GM23338 (cell line): Measurements from ENCODE around the gene DHRS7B. TPM values are rescaled to one million over a fixed set of nuclear protein-coding genes. Genes with fewer than 3 reads are reported as not detected.

Experiments used
- ATAC-seq: fragments of 200-7000 bp; cut with Tn5 transposase; 3 replicates; pipeline ENCODE4 v1.9.1; 2020
- DNase-seq: peaks from one replicate; pipeline ENCODE4 v3.0.0-alpha.2; 2015; ENCODE audit warnings: low spot score
- H2AFZ ChIP-seq: fragments of 200-600 bp; sonication (generic); 2 replicates; pipeline ENCODE4 v1.8.0; 2016; ENCODE audit warnings: antibody characterized with exemption, mild to moderate bottlenecking, moderate library complexity
- H3F3A ChIP-seq: fragments of 200-600 bp; sonication (generic); replicated peaks from 2 replicates; pipeline ENCODE4 v1.8.0; 2017; ENCODE audit warnings: antibody characterized with exemption, mixed run types, low read depth
- H3K27ac ChIP-seq: fragments of 200-600 bp; sonication (generic); 2 replicates; pipeline ENCODE4 v1.6.1; 2016; ENCODE audit warnings: low read depth
- H3K27me3 ChIP-seq: fragments of 200-600 bp; sonication (generic); 2 replicates; pipeline ENCODE4 v1.8.0; 2016; ENCODE audit warnings: mild to moderate bottlenecking, mixed run types, moderate library complexity; ENCODE audit not compliant: insufficient read depth
- H3K36me3 ChIP-seq: fragments of 200-600 bp; sonication (generic); 2 replicates; pipeline ENCODE4 v1.8.0; 2016; ENCODE audit warnings: mild to moderate bottlenecking; ENCODE audit not compliant: insufficient read depth
- H3K4me1 ChIP-seq: fragments of 200-600 bp; sonication (generic); 2 replicates; pipeline ENCODE4 v1.8.0; 2016; ENCODE audit warnings: mild to moderate bottlenecking, moderate library complexity; ENCODE audit not compliant: insufficient read depth
- H3K4me2 ChIP-seq: fragments of 200-600 bp; sonication (generic); 2 replicates; pipeline ENCODE4 v1.7.1; 2017; ENCODE audit warnings: mixed run types
- H3K4me3 ChIP-seq: fragments of 200-600 bp; sonication (generic); 2 replicates; pipeline ENCODE4 v1.6.1; 2016; ENCODE audit warnings: mixed run types
- H3K79me2 ChIP-seq: fragments of 200-600 bp; sonication (generic); replicated peaks from 2 replicates; pipeline ENCODE4 v1.8.0; 2017; ENCODE audit warnings: mild to moderate bottlenecking; ENCODE audit not compliant: insufficient read depth
- H3K9me2 ChIP-seq: fragments of 200-600 bp; sonication (generic); 2 replicates; pipeline ENCODE4 v1.8.0; 2017; ENCODE audit not compliant: insufficient read depth
- H4K20me1 ChIP-seq: fragments of 200-600 bp; sonication (generic); replicated peaks from 2 replicates; pipeline ENCODE4 v1.8.0; 2017; ENCODE audit warnings: mild to moderate bottlenecking; ENCODE audit not compliant: insufficient read depth
- H3K27ac Mint-ChIP-seq: 2 replicates; pipeline ENCODE4 v1.8.0; 2020; ENCODE audit warnings: inconsistent platforms, mild to moderate bottlenecking, moderate library complexity, mixed read lengths
- H3K27me3 Mint-ChIP-seq: 3 replicates; pipeline ENCODE4 v1.8.0; 2022; ENCODE audit warnings: low read depth, mild to moderate bottlenecking, moderate library complexity, mixed read lengths, inconsistent platforms; ENCODE audit not compliant: insufficient read depth, poor library complexity
- H3K36me3 Mint-ChIP-seq: 3 replicates; pipeline ENCODE4 v1.8.0; 2021; ENCODE audit warnings: low read depth, mild to moderate bottlenecking, inconsistent platforms, moderate library complexity, mixed read lengths
- H3K4me1 Mint-ChIP-seq: 3 replicates; pipeline ENCODE4 v1.8.0; 2020; ENCODE audit warnings: mild to moderate bottlenecking, inconsistent platforms, mixed read lengths
- H3K4me3 Mint-ChIP-seq: 3 replicates; pipeline ENCODE4 v1.8.0; 2021; ENCODE audit warnings: moderate library complexity, mild to moderate bottlenecking, inconsistent platforms, mixed read lengths
- H3K9me3 Mint-ChIP-seq: 3 replicates; pipeline ENCODE4 v1.8.0; 2020; ENCODE audit warnings: moderate library complexity, mild to moderate bottlenecking, inconsistent platforms, mixed read lengths
- CREB1 ChIP-seq: fragments of 250-450 bp; sonication (Bioruptor Pico); IDR thresholded peaks from 2 replicates; pipeline ENCODE4 v1.5.0; 2020; ENCODE audit warnings: low read depth, mild to moderate bottlenecking, moderate library complexity
- EZH2 ChIP-seq: fragments of 200-600 bp; sonication (generic); IDR thresholded peaks from one replicate; pipeline ENCODE4 v1.8.0; 2017; ENCODE audit warnings: antibody characterized with exemption, mild to moderate bottlenecking, low read depth; ENCODE audit not compliant: unreplicated experiment
- EZH2phosphoT487 ChIP-seq: fragments of 200-600 bp; sonication (generic); IDR thresholded peaks from one replicate; pipeline ENCODE4 v1.8.1; 2018; ENCODE audit warnings: antibody characterized with exemption; ENCODE audit not compliant: unreplicated experiment
- NANOG ChIP-seq: IDR thresholded peaks from 2 replicates; pipeline ENCODE4 v1.6.1; 2016; ENCODE audit warnings: antibody characterized with exemption, borderline replicate concordance
- POLR2AphosphoS5 ChIP-seq: IDR thresholded peaks from 2 replicates; pipeline ENCODE4 v1.6.1; 2016; ENCODE audit warnings: antibody characterized with exemption, low read depth
- STAT1 ChIP-seq: IDR thresholded peaks from one replicate; pipeline ENCODE4 v1.6.1; 2016; ENCODE audit warnings: antibody characterized with exemption; ENCODE audit not compliant: unreplicated experiment
- ZNF114 ChIP-seq: fragments of 250-450 bp; sonication (Bioruptor Pico); IDR thresholded peaks from 2 replicates; pipeline ENCODE4 v1.5.0; 2020; ENCODE audit warnings: mild to moderate bottlenecking, moderate library complexity
- ZNF331 ChIP-seq: fragments of 250-450 bp; sonication (Bioruptor Pico); IDR thresholded peaks from 2 replicates; pipeline ENCODE4 v1.5.0; 2020; ENCODE audit warnings: low read depth, mild to moderate bottlenecking, moderate library complexity
- polyA plus RNA-seq: library from polyadenylated mRNA; unstranded; fragments of >200 nt; fragmentation: Nextera tagmentation; extraction: Ambion mirVana; gene quantifications from 2 replicates; pipeline ENCODE4 v1.2.1, GENCODE V29; 2016
- total RNA-seq: library from RNA; depleted of rRNA; stranded (reverse); fragments of >200 nt; shearing (Covaris generic); gene quantifications from 2 replicates; pipeline ENCODE4 v1.2.3, GENCODE V29; 2014
- TF ChIP-seq, protein P1 (sequence below): fragments of 250-450 bp; sonication (Bioruptor Pico); IDR thresholded peaks from 2 replicates; pipeline ENCODE4 v1.5.0; 2020; ENCODE audit warnings: mild to moderate bottlenecking, moderate library complexity

DHRS7B gene
- total and polyA plus RNA-seq, 2 experiments from 2014 or later: 26.6 to 27.9 TPM

DNA sequence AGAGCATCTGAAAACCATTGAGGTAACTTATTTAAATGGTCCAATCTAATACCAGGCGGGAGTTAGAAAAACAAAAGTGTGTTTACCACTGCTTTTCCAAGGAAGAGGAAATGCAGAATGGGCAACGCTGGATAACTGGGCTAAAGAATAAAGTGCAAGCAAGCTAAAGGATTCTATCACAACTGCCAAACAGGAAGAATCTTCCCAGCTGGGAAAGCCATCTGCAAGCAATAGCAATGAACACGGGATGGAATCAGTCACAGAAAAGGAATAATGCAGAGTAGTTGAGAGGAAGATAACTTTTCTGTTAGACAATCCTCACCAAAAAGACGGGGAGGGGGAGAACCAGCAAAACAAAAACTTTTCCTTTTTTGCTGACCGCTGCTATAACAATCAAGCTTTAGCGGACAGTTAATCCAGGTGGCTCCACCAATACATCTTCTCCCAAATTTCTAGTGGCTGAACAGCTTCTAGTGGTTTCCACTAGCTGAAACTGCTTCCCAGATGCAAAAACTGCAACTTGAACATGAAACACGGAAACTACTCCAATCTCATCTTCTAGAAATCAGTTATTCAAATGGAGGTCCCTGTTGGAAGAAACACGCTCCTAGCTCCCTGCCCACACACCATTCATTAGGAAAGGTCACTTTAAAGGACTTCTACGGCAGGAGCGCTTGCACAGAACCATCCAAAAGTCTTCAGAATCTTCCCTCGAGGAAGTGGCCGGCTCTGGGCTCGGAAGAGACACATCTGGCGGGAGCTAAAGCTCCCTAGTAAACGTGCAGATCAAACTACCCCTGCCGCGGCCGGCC lies 86.3 kb downstream of the DHRS7B start (continued):
- TF ChIP-seq, protein P1, sequence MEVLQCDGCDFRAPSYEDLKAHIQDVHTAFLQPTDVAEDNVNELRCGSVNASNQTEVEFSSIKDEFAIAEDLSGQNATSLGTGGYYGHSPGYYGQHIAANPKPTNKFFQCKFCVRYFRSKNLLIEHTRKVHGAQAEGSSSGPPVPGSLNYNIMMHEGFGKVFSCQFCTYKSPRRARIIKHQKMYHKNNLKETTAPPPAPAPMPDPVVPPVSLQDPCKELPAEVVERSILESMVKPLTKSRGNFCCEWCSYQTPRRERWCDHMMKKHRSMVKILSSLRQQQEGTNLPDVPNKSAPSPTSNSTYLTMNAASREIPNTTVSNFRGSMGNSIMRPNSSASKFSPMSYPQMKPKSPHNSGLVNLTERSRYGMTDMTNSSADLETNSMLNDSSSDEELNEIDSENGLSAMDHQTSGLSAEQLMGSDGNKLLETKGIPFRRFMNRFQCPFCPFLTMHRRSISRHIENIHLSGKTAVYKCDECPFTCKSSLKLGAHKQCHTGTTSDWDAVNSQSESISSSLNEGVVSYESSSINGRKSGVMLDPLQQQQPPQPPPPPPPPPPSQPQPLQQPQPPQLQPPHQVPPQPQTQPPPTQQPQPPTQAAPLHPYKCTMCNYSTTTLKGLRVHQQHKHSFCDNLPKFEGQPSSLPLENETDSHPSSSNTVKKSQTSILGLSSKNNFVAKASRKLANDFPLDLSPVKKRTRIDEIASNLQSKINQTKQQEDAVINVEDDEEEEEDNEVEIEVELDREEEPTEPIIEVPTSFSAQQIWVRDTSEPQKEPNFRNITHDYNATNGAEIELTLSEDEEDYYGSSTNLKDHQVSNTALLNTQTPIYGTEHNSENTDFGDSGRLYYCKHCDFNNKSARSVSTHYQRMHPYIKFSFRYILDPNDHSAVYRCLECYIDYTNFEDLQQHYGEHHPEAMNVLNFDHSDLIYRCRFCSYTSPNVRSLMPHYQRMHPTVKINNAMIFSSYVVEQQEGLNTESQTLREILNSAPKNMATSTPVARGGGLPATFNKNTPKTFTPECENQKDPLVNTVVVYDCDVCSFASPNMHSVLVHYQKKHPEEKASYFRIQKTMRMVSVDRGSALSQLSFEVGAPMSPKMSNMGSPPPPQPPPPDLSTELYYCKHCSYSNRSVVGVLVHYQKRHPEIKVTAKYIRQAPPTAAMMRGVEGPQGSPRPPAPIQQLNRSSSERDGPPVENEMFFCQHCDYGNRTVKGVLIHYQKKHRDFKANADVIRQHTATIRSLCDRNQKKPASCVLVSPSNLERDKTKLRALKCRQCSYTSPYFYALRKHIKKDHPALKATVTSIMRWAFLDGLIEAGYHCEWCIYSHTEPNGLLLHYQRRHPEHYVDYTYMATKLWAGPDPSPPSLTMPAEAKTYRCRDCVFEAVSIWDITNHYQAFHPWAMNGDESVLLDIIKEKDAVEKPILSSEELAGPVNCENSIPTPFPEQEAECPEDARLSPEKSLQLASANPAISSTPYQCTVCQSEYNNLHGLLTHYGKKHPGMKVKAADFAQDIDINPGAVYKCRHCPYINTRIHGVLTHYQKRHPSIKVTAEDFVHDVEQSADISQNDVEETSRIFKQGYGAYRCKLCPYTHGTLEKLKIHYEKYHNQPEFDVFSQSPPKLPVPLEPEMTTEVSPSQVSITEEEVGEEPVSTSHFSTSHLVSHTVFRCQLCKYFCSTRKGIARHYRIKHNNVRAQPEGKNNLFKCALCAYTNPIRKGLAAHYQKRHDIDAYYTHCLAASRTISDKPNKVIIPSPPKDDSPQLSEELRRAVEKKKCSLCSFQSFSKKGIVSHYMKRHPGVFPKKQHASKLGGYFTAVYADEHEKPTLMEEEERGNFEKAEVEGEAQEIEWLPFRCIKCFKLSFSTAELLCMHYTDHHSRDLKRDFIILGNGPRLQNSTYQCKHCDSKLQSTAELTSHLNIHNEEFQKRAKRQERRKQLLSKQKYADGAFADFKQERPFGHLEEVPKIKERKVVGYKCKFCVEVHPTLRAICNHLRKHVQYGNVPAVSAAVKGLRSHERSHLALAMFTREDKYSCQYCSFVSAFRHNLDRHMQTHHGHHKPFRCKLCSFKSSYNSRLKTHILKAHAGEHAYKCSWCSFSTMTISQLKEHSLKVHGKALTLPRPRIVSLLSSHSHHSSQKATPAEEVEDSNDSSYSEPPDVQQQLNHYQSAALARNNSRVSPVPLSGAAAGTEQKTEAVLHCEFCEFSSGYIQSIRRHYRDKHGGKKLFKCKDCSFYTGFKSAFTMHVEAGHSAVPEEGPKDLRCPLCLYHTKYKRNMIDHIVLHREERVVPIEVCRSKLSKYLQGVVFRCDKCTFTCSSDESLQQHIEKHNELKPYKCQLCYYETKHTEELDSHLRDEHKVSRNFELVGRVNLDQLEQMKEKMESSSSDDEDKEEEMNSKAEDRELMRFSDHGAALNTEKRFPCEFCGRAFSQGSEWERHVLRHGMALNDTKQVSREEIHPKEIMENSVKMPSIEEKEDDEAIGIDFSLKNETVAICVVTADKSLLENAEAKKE (CRISPR knock-in tag): no peak
- TF ChIP-seq CREB1 (CRISPR knock-in tag): no peak
- no peak for TF ChIP-seq ZNF114 (CRISPR knock-in tag)
- TF ChIP-seq NANOG: no peak

GRCh38 chr17:21213638-21214014 lies 86.9 kb downstream of the DHRS7B start:
- DNase-seq: peak; percentile 68
- Mint-ChIP-seq H3K27me3 (peaks cover 2% of the 10 kb centered on the region), H3K9me3 (no peaks in the 10 kb centered on the region), H3K4me1 (peaks cover 38% of the 10 kb centered on the region), H3K4me3 (peak overlapping the region; percentile 98), H3K27ac (peak overlapping the region; percentile 98), H3K36me3 (peaks cover 14% of the 10 kb centered on the region)
- Histone ChIP-seq H3K4me3 (peak overlapping the region; percentile 98), H3K9me2 (no peaks in the 10 kb centered on the region), H3F3A (peaks cover 6% of the 10 kb centered on the region), H3K4me1 (peaks cover 21% of the 10 kb centered on the region), H3K36me3 (peaks cover 6% of the 10 kb centered on the region; the same call in 1 of the 2 replicates), H3K27ac (peak overlapping the region; percentile 95), H4K20me1 (peaks cover 41% of the 10 kb centered on the region), H3K4me2 (peak overlapping the region; percentile 95), H3K79me2 (peaks cover 65% of the 10 kb centered on the region), H3K27me3 (no peaks in the 10 kb centered on the region), H2AFZ (peak overlapping the region; percentile 85; the same call in 1 of the 2 replicates)
- ATAC-seq: peak; percentile 17
- TF ChIP-seq ZNF331 (CRISPR knock-in tag): no peak
- no peak for TF ChIP-seq EZH2
- TF ChIP-seq STAT1: no peak
- TF ChIP-seq CREB1 (CRISPR knock-in tag): no peak
- TF ChIP-seq, protein P1 (CRISPR knock-in tag): no peak
- TF ChIP-seq NANOG: no peak
- TF ChIP-seq EZH2phosphoT487: no peak
- TF ChIP-seq POLR2AphosphoS5: no peak
